ENCODE data around the gene IL23R.

IL23R gene

GRCh38 chr1:67239738-67240137 lies 73.5 kb downstream of the IL23R start:
- no peak for DNase-seq (ENCODE audit: low spot score)
- TF ChIP-seq CTCF (IDR thresholded peaks at IDR 0.05; ENCODE audit: extremely low read depth, missing control alignments), result no peak

GRCh38 chr1:67241200-67241746 lies 75.0 kb downstream of the IL23R start:
- no peak for TF ChIP-seq CTCF (IDR thresholded peaks at IDR 0.05; ENCODE audit: extremely low read depth, missing control alignments)
- no peak for DNase-seq (ENCODE audit: low spot score)

GRCh38 chr1:67242016-67242415 lies 75.8 kb downstream of the IL23R start:
- TF ChIP-seq CTCF (IDR thresholded peaks at IDR 0.05; ENCODE audit: extremely low read depth, missing control alignments), result no peak
- DNase-seq (ENCODE audit: low spot score), result no peak

- TF ChIP-seq CTCF (IDR thresholded peaks at IDR 0.05; ENCODE audit: extremely low read depth, missing control alignments), result no peak
- no peak for DNase-seq (ENCODE audit: low spot score)
Measured at GRCh38 chr1:67250051-67250653, 83.9 kb downstream of the IL23R start.

GRCh38 chr1:67256291-67257172 lies 90.3 kb downstream of the IL23R start:
- no peak for DNase-seq (ENCODE audit: low spot score)
- no peak for TF ChIP-seq CTCF (IDR thresholded peaks at IDR 0.05; ENCODE audit: extremely low read depth, missing control alignments)

- TF ChIP-seq CTCF (IDR thresholded peaks at IDR 0.05; ENCODE audit: extremely low read depth, missing control alignments), result no peak
- no peak for DNase-seq (ENCODE audit: low spot score)
Measured at GRCh38 chr1:67257173-67257535, 90.9 kb downstream of the IL23R start.

GRCh38 chr1:67261680-67262079 lies 95.4 kb downstream of the IL23R start:
- no peak for DNase-seq (ENCODE audit: low spot score)
- TF ChIP-seq CTCF (IDR thresholded peaks at IDR 0.05; ENCODE audit: extremely low read depth, missing control alignments), result peak; percentile 3
